PC-3 (cell line): ENCODE measurements around the gene ADTRP. TPM values are rescaled to one million over a fixed set of nuclear protein-coding genes. Genes with fewer than 3 reads are reported as not detected.

Experiments used
- ATAC-seq: fragments of 200-7000 bp; cut with Tn5 transposase; 2 replicates; pipeline ENCODE4 v1.9.1; 2020; ENCODE audit warnings: mild to moderate bottlenecking, moderate library complexity
- BruUV-seq: library from RNA; stranded (reverse); fragments of 400-500 nt; replicated peaks from 2 replicates; lab custom pipeline; 2021; lab: Mats Ljungman, UMichigan
- CTCF ChIA-PET: fragments of 300-600 bp; sonication (Branson Sonifier 250); formaldehyde crosslinking; loops from one replicate; lab custom pipeline; 2022; ENCODE audit warnings: antibody characterized with exemption; lab: Charles Lee
- POLR2A ChIA-PET: fragments of 300-600 bp; sonication (Branson Sonifier 250); formaldehyde crosslinking; loops from one replicate; lab custom pipeline; 2022; ENCODE audit warnings: antibody characterized with exemption; ENCODE audit not compliant: unreplicated experiment; lab: Charles Lee
- DNase-seq: peaks from one replicate; pipeline ENCODE4 v3.0.0-alpha.2; 2015
- H2AFZ ChIP-seq: fragments of 300-600 bp; sonication (generic); 2 replicates; pipeline ENCODE4 v1.6.0; 2016; ENCODE audit warnings: antibody characterized with exemption, low read length
- H3F3A ChIP-seq: fragments of 300-600 bp; sonication (generic); one replicate; pipeline ENCODE4 v1.6.0; 2017; ENCODE audit warnings: antibody characterized with exemption, low read length, control low read depth, mild to moderate bottlenecking; ENCODE audit not compliant: unreplicated experiment
- H3K27ac ChIP-seq: fragments of 300-600 bp; sonication (generic); 2 replicates; pipeline ENCODE4 v1.5.1; 2016; ENCODE audit warnings: mild to moderate bottlenecking, low read length
- H3K27me3 ChIP-seq: fragments of 300-600 bp; sonication (generic); 2 replicates; pipeline ENCODE4 v1.6.1; 2016; ENCODE audit warnings: low read length, mixed read lengths
- H3K36me3 ChIP-seq: fragments of 300-600 bp; sonication (generic); 2 replicates; pipeline ENCODE4 v1.6.1; 2016; ENCODE audit warnings: low read depth, mixed run types, low read length, mixed read lengths
- H3K4me1 ChIP-seq: fragments of 300-600 bp; sonication (generic); 2 replicates; pipeline ENCODE4 v1.5.1; 2016; ENCODE audit warnings: low read length; ENCODE audit not compliant: insufficient read depth
- H3K4me2 ChIP-seq: fragments of 300-600 bp; sonication (generic); 2 replicates; pipeline ENCODE4 v1.6.0; 2016; ENCODE audit warnings: low read length
- H3K4me3 ChIP-seq: fragments of 300-600 bp; sonication (generic); 2 replicates; pipeline ENCODE4 v1.5.1; 2016; ENCODE audit warnings: mild to moderate bottlenecking, low read length, mixed read lengths
- H3K79me2 ChIP-seq: fragments of 300-600 bp; sonication (generic); 2 replicates; pipeline ENCODE4 v1.6.1; 2017; ENCODE audit warnings: low read length, mixed read lengths
- H3K9ac ChIP-seq: fragments of 300-600 bp; sonication (generic); 2 replicates; pipeline ENCODE4 v1.6.0; 2016; ENCODE audit warnings: mild to moderate bottlenecking, low read length
- H3K9me2 ChIP-seq: fragments of 300-600 bp; sonication (generic); replicated peaks from 2 replicates; pipeline ENCODE4 v1.6.1; 2016; ENCODE audit warnings: mixed run types, low read length, mixed read lengths
- H3K9me3 ChIP-seq: fragments of 300-600 bp; sonication (generic); 2 replicates; pipeline ENCODE4 v1.6.1; 2016; ENCODE audit warnings: low read length, mixed read lengths
- H4K20me1 ChIP-seq: fragments of 300-600 bp; sonication (generic); 2 replicates; pipeline ENCODE4 v1.6.1; 2016; ENCODE audit warnings: low read length, mixed read lengths
- EZH2 ChIP-seq: fragments of 300-600 bp; sonication (generic); IDR thresholded peaks from one replicate; pipeline ENCODE4 v1.6.1; 2017; ENCODE audit warnings: antibody characterized with exemption, mild to moderate bottlenecking, low read length; ENCODE audit not compliant: unreplicated experiment
- EZH2phosphoT487 ChIP-seq: fragments of 300-600 bp; sonication (generic); IDR thresholded peaks from 2 replicates; pipeline ENCODE4 v1.6.1; 2018; ENCODE audit warnings: mild to moderate bottlenecking, antibody characterized with exemption, low read length, borderline replicate concordance
- intact Hi-C: fragments of 100-400 bp; cut with micrococcal nuclease; formaldehyde crosslinking; loops from 2 replicates; pipeline ENCODE4 v1.9.0; 2023
- total RNA-seq: library from RNA; depleted of rRNA; stranded (reverse); fragments of >200 nt; gene quantifications from 2 replicates; pipeline ENCODE4 v1.2.3, GENCODE V29; 2014
- TF ChIP-seq, protein P1 (sequence below): fragments of 300-600 bp; sonication (generic); conservative IDR thresholded peaks from 2 replicates; pipeline ENCODE4 v1.5.1; 2017; ENCODE audit warnings: antibody characterized with exemption, low read depth, mild to moderate bottlenecking, low read length

ADTRP gene
- total RNA-seq, 1 experiment from 2014 or later: not detected

DNA sequence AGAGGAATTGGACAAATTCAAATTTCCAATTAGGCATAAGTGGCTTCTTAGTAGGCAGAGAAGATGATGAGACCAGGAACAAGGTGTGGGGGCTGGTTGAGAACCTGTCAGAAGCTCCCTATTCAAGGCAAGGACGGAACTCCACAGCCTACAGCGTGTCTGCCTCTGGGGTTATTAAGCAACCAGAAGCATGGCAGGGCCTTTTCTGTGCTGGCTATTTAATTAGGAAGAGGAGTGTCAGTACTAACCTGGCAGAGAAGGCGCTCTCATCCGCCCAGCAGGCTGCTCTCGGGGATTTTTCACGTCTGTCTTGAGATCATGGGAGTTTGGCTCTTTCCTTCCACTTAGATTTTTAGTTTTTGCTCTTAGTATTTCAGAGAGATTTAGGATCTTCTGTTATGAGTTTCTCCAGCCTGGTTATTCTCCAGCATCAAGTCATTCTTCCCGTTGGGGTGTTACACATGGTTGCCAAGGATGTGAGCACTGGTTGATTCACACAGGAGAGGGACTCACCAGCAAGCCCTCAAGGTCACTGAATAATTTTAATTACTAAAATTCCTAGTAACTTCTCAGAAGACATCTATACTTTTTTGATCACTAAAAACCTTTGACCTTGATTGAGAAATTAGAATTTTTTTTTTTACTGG lies 23.9 kb downstream of the ADTRP start:
- H3K4me2 ChIP-seq: no peak overlapping the region
- CTCF ChIA-PET: no interaction called here

DNA sequence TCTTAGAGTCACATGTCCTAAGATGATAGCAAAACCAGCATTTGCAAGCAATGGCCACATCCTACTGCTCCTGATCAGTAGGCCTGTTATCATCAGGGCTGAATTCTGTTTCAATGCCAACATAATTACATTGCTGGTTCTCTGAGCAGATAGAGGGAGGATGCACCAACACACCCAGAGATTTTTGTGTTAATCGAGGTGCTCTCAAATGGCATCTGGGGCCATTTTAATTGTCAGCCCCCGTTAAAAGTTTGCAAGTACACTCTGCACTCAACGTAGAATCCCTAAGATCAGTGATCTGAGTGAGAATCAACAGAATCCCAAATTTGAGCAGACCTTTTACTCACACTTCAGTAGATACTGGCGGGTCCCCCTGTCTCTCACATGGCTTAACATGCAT lies 24.8 kb downstream of the ADTRP start:
- no peak overlapping the region for H3K9ac ChIP-seq
- no peaks in the 10 kb centered on the region for H4K20me1 ChIP-seq
- no peaks in the 10 kb centered on the region for H3K9me2 ChIP-seq
- no peaks in the 10 kb centered on the region for H3K9me3 ChIP-seq
- TF ChIP-seq EZH2 (no peak), EZH2phosphoT487 (no peak)
- TF ChIP-seq, protein P1, sequence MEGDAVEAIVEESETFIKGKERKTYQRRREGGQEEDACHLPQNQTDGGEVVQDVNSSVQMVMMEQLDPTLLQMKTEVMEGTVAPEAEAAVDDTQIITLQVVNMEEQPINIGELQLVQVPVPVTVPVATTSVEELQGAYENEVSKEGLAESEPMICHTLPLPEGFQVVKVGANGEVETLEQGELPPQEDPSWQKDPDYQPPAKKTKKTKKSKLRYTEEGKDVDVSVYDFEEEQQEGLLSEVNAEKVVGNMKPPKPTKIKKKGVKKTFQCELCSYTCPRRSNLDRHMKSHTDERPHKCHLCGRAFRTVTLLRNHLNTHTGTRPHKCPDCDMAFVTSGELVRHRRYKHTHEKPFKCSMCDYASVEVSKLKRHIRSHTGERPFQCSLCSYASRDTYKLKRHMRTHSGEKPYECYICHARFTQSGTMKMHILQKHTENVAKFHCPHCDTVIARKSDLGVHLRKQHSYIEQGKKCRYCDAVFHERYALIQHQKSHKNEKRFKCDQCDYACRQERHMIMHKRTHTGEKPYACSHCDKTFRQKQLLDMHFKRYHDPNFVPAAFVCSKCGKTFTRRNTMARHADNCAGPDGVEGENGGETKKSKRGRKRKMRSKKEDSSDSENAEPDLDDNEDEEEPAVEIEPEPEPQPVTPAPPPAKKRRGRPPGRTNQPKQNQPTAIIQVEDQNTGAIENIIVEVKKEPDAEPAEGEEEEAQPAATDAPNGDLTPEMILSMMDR: no peak
- no peaks in the 10 kb centered on the region for H3F3A ChIP-seq
- H3K27me3 ChIP-seq: no peaks in the 10 kb centered on the region
- CTCF ChIA-PET: no interaction called here
- no peak overlapping the region for H2AFZ ChIP-seq
- H3K79me2 ChIP-seq: no peaks in the 10 kb centered on the region
- BruUV-seq: no TSS peak
- H3K4me3 ChIP-seq: no peak overlapping the region
- no peak for DNase-seq
- no peak for ATAC-seq
- H3K36me3 ChIP-seq: no peaks in the 10 kb centered on the region
- POLR2A ChIA-PET: no interaction called here
- no peaks in the 10 kb centered on the region for H3K4me1 ChIP-seq
- intact Hi-C loops: no loop called here
- H3K4me2 ChIP-seq: no peak overlapping the region
- no peak overlapping the region for H3K27ac ChIP-seq

More for the DNA sequence above, 23.9 kb downstream of the ADTRP start:
- no peaks in the 10 kb centered on the region for H3K4me1 ChIP-seq
- H3K36me3 ChIP-seq: no peaks in the 10 kb centered on the region
- no peak overlapping the region for H3K9ac ChIP-seq
- H3K9me3 ChIP-seq: no peaks in the 10 kb centered on the region
- H3K4me3 ChIP-seq: no peak overlapping the region
- H3K79me2 ChIP-seq: no peaks in the 10 kb centered on the region
- H3K27ac ChIP-seq: no peak overlapping the region
- ATAC-seq: no peak
- intact Hi-C loops: no loop called here
- BruUV-seq: no TSS peak
- no peak for DNase-seq
- POLR2A ChIA-PET: no interaction called here
- H2AFZ ChIP-seq: no peak overlapping the region
- no peak for TF ChIP-seq EZH2phosphoT487
- TF ChIP-seq, protein P1: no peak
- no peak for TF ChIP-seq EZH2
- no peaks in the 10 kb centered on the region for H4K20me1 ChIP-seq
- no peaks in the 10 kb centered on the region for H3K27me3 ChIP-seq
- no peaks in the 10 kb centered on the region for H3F3A ChIP-seq
- no peaks in the 10 kb centered on the region for H3K9me2 ChIP-seq

DNA sequence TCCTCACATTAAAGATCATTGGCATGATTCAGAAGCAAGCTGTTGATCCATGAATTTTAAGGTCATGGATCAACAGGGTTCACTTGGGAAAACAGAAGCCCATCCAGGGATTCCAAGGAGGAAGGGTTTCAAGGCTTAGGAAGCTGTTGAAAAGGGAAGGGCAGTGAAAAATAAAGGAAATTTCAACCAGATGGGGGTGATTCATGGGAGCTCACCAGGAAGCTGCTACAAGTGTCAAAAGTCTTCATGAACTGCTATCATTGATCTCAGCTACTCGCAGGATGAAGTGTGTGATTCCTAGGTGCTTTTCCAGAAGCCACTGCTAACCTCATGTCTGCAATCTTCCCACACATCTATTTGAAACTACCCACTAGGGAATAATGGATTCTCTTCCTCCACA lies 26.2 kb downstream of the ADTRP start:
- no peaks in the 10 kb centered on the region for H3K79me2 ChIP-seq
- ChIA-PET CTCF (no interaction called here), POLR2A (no interaction called here)
- H3K9me2 ChIP-seq: no peaks in the 10 kb centered on the region
- H3K4me1 ChIP-seq: no peaks in the 10 kb centered on the region
- no peak overlapping the region for H3K4me3 ChIP-seq
- H3K27me3 ChIP-seq: no peaks in the 10 kb centered on the region
- H4K20me1 ChIP-seq: no peaks in the 10 kb centered on the region
- no TSS peak for BruUV-seq
- intact Hi-C loops: no loop called here
- no peaks in the 10 kb centered on the region for H3F3A ChIP-seq
- H3K27ac ChIP-seq: no peak overlapping the region
- ATAC-seq (no peak), DNase-seq (no peak)
- H3K9ac ChIP-seq: no peak overlapping the region
- no peak for TF ChIP-seq EZH2
- TF ChIP-seq, protein P1: no peak
- no peak for TF ChIP-seq EZH2phosphoT487
- H3K4me2 ChIP-seq: no peak overlapping the region
- H3K9me3 ChIP-seq: no peaks in the 10 kb centered on the region
- H3K36me3 ChIP-seq: no peaks in the 10 kb centered on the region
- no peak overlapping the region for H2AFZ ChIP-seq
